Fibroblast of lung (primary cell): ENCODE measurements around the gene EFNA5.

Source experiments
- EZH2 ChIP-seq: IDR thresholded peaks from 2 replicates; pipeline ENCODE4 v1.5.1; 2012; ENCODE audit warnings: low read length, control low read depth, mild to moderate bottlenecking; ENCODE audit errors: missing control alignments
- TF ChIP-seq, protein P1 (sequence below), 2 donors: IDR thresholded peaks in 1 of 2; conservative IDR thresholded peaks in 1 of 2; 1 replicate in 1 of 2; 2 replicates in 1 of 2; pipeline ENCODE4 v1.5.1; 2011 to 2012; ENCODE audit warnings: low read length in 2 of 2, control low read depth in 1 of 2, inconsistent platforms in 1 of 2, low read depth in 1 of 2, mild to moderate bottlenecking in 1 of 2

DNA sequence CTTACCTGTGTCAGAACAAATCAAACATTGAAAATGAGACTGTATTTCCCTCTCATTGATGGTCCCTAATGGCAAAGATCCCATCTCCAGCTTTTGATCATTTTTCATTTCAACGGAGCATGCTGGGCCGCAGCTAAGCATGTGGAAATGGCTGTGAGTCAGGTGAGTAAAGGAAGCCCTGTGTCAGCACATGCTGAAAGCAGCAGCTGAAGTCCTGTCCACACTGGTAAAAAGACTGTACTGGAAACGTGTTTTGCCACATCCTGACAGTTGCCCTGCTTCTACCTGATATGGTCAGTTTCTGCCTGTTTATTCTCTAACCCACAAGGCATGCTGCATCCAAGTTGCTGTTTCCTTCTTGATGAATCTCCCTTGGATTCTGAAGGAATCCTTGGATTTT, 330.1 kb downstream of the EFNA5 start:
- TF ChIP-seq, protein P1, sequence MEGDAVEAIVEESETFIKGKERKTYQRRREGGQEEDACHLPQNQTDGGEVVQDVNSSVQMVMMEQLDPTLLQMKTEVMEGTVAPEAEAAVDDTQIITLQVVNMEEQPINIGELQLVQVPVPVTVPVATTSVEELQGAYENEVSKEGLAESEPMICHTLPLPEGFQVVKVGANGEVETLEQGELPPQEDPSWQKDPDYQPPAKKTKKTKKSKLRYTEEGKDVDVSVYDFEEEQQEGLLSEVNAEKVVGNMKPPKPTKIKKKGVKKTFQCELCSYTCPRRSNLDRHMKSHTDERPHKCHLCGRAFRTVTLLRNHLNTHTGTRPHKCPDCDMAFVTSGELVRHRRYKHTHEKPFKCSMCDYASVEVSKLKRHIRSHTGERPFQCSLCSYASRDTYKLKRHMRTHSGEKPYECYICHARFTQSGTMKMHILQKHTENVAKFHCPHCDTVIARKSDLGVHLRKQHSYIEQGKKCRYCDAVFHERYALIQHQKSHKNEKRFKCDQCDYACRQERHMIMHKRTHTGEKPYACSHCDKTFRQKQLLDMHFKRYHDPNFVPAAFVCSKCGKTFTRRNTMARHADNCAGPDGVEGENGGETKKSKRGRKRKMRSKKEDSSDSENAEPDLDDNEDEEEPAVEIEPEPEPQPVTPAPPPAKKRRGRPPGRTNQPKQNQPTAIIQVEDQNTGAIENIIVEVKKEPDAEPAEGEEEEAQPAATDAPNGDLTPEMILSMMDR (conservative IDR thresholded peaks at IDR 0.05 in 1 of 2, IDR thresholded peaks at IDR 0.05 in 1 of 2; ENCODE audit: low read depth in 1 of 2, low read length in 2 of 2): no peak
- TF ChIP-seq EZH2: no peak
